K562 (cell line): ENCODE measurements around the gene ZC3H10. TPM values are rescaled to one million over a fixed set of nuclear protein-coding genes. Genes with fewer than 3 reads are reported as not detected.

Experiments used
- ATAC-seq: fragments of 200-7000 bp; cut with Tn5 transposase; 3 replicates; pipeline ENCODE4 v1.9.1; 2020; ENCODE audit warnings: moderate library complexity
- BruUV-seq: library from RNA; stranded (reverse); fragments of 400-500 nt; replicated peaks from 2 replicates; lab custom pipeline; 2021; lab: Mats Ljungman, UMichigan
- CTCF ChIA-PET: fragments of 300-600 bp; formaldehyde crosslinking; extraction: SDS; loops from one replicate; lab custom pipeline; 2021; ENCODE audit warnings: low intra/inter-chr PET ratio; lab: Yijun Ruan, JAX
- POLR2A ChIA-PET: fragments of 300-600, 350-650 bp; sonication (Branson Sonifier 250); formaldehyde crosslinking; extraction: SDS; loops from one replicate; lab custom pipeline; 2021; ENCODE audit warnings: antibody characterized with exemption, inconsistent platforms; lab: Yijun Ruan, JAX
- DNase-seq, 4 experiments: peaks; one replicate each; pipeline versions ENCODE4 v3.0.0 to v3.0.0-alpha.2; 2011 to 2018; ENCODE audit warnings: low spot score in 3 of 4, mixed read lengths in 3 of 4; ENCODE audit errors: extremely low read depth in 1 of 4
- FAIRE-seq: peaks from 2 replicates; lab custom pipeline; 2011; peaks lifted over from hg19 to GRCh38; lab: Jason Lieb, UNC
- H2AFZ ChIP-seq: 2 replicates; pipeline ENCODE4 v1.6.0; 2011; ENCODE audit warnings: low read depth, low read length, control low read depth, inconsistent platforms
- H3K27ac ChIP-seq: fragments of 200-600 bp; 3 replicates; pipeline ENCODE4 v1.8.0; 2011; ENCODE audit warnings: low read depth, mild to moderate bottlenecking, control low read depth, inconsistent platforms, low read length, moderate library complexity, mixed read lengths; ENCODE audit errors: extremely low read depth
- H3K27me3 ChIP-seq, 2 experiments: fragments of 300-600 bp in 1 of 2; 2 replicates in 1 of 2; 3 replicates in 1 of 2; pipeline versions ENCODE4 v1.6.0 to v1.8.0; 2011; ENCODE audit warnings: inconsistent platforms in 2 of 2, low read length in 2 of 2, mild to moderate bottlenecking in 1 of 2, mixed read lengths in 1 of 2, moderate library complexity in 1 of 2; ENCODE audit not compliant: control insufficient read depth in 2 of 2, insufficient read depth in 2 of 2
- H3K36me3 ChIP-seq: fragments of 300-600 bp; 3 replicates; pipeline ENCODE4 v1.8.0; 2011; ENCODE audit warnings: mild to moderate bottlenecking, low read length, inconsistent platforms; ENCODE audit not compliant: control insufficient read depth, insufficient read depth
- H3K4me1 ChIP-seq, 2 experiments: fragments of 200-600 bp in 1 of 2; replicated peaks in 1 of 2; 2 replicates in 1 of 2; 3 replicates in 1 of 2; pipeline versions ENCODE4 v1.5.1 to v1.8.0; 2011; ENCODE audit warnings: inconsistent platforms in 2 of 2, low read length in 2 of 2, mild to moderate bottlenecking in 1 of 2, mixed read lengths in 1 of 2, moderate library complexity in 1 of 2; ENCODE audit not compliant: control insufficient read depth in 2 of 2, insufficient read depth in 2 of 2
- H3K4me2 ChIP-seq: 2 replicates; pipeline ENCODE4 v1.6.1; 2011; ENCODE audit warnings: low read length, control low read depth, inconsistent platforms, mixed read lengths; ENCODE audit not compliant: insufficient read depth
- H3K4me3 ChIP-seq: fragments of 200-600 bp; sonication (generic), shearing (Covaris generic); 2 replicates; pipeline ENCODE4 v1.5.1; 2016; ENCODE audit warnings: control low read depth, inconsistent platforms
- H3K79me2 ChIP-seq: fragments of 200-600 bp; 3 replicates; pipeline ENCODE4 v1.8.0; 2011; ENCODE audit warnings: low read length, inconsistent platforms; ENCODE audit not compliant: control insufficient read depth, insufficient read depth
- H3K9ac ChIP-seq, 2 experiments: 2 replicates each; pipeline versions ENCODE4 v1.6.0 to v1.6.1; 2011; ENCODE audit warnings: low read depth in 2 of 2, low read length in 2 of 2, control low read depth in 1 of 2, inconsistent platforms in 1 of 2, mild to moderate bottlenecking in 1 of 2, mixed read lengths in 1 of 2; ENCODE audit not compliant: insufficient read depth in 1 of 2
- H3K9me1 ChIP-seq: one replicate; pipeline ENCODE4 v1.6.0; 2011; ENCODE audit warnings: inconsistent platforms, mild to moderate bottlenecking, low read length, moderate library complexity; ENCODE audit not compliant: control insufficient read depth, insufficient read depth
- H3K9me3 ChIP-seq: replicated peaks from 2 replicates; pipeline ENCODE4 v1.5.1; 2011; ENCODE audit warnings: low read depth, low read length, inconsistent platforms; ENCODE audit not compliant: control insufficient read depth, insufficient read depth
- H4K20me1 ChIP-seq: replicated peaks from 2 replicates; pipeline ENCODE4 v1.6.1; 2011; ENCODE audit warnings: low read length, inconsistent platforms, mixed read lengths; ENCODE audit not compliant: control insufficient read depth, insufficient read depth
- BRD9 ChIP-seq: fragments of 450-650 bp; IDR thresholded peaks from 2 replicates; pipeline ENCODE4 v1.6.1; 2018; ENCODE audit warnings: low read depth; ENCODE audit not compliant: partially characterized antibody
- MEIS2 ChIP-seq: fragments of 450-650 bp; IDR thresholded peaks from 2 replicates; pipeline ENCODE4 v1.6.1; 2014; ENCODE audit warnings: mild to moderate bottlenecking; ENCODE audit not compliant: partially characterized antibody
- NR4A1 ChIP-seq, 2 experiments: fragments of 250-450 bp in 1 of 2; fragments of 450-650 bp in 1 of 2; sonication (Bioruptor Pico) in 1 of 2; IDR thresholded peaks; 2 replicates each; pipeline versions ENCODE4 v1.4.0 to v1.6.1; 2016 to 2020; ENCODE audit warnings: mild to moderate bottlenecking in 2 of 2, missing compliant biosample characterization in 1 of 2, missing genetic modification characterization in 1 of 2, moderate library complexity in 1 of 2
- RBFOX2 ChIP-seq: fragments of 200-400 bp; formaldehyde crosslinking; IDR thresholded peaks from 2 replicates; pipeline ENCODE4 v1.6.1; 2017; ENCODE audit warnings: low read depth, mild to moderate bottlenecking, low read length, moderate library complexity
- WGBS: fragments of 100-300 bp; shearing (Covaris generic); methylation state at CpG from one replicate; pipeline ENCODE4 v1.1.6; 2016; ENCODE audit warnings: low coverage, mixed read lengths; ENCODE audit not compliant: insufficient coverage; ENCODE audit errors: missing lambda C conversion rate; 5-methylcytosine and 5-hydroxymethylcytosine counted together
- in situ Hi-C: fragments of 300-500 bp; cut with MboI; formaldehyde crosslinking; loops from 4 replicates; pipeline ENCODE4 v1.15.0; 2018; ENCODE audit warnings: inconsistent platforms, mixed read lengths
- intact Hi-C: fragments of 100-400 bp; cut with micrococcal nuclease; formaldehyde crosslinking; loops from 2 replicates; pipeline ENCODE4 v1.14.2; 2022
- polyA plus RNA-seq, 8 experiments: library from polyadenylated mRNA; depleted of rRNA in 4 of 8; stranded (reverse) in 5 of 8; unstranded in 3 of 8; fragments of >200 nt; fragmentation: Nextera tagmentation in 2 of 8; fragmentation: Illumina TruSeq in 1 of 8; extraction: Ambion mirVana in 2 of 8; extraction: Trizol in 1 of 8; gene quantifications; 2 replicates each; pipeline versions ENCODE4 v1.2.1 to v1.2.3, GENCODE V29; 2011 to 2014; ENCODE audit warnings: inconsistent platforms in 1 of 8, missing spikeins in 1 of 8
- total RNA-seq, 7 experiments: library from RNA; depleted of rRNA in 6 of 7; stranded (reverse); fragments of >200 nt in 6 of 7; fragmentation: Illumina TruSeq in 2 of 7; extraction: Trizol in 2 of 7; gene quantifications; 2 replicates each; pipeline versions ENCODE4 v1.2.1 to v1.2.3, GENCODE V29; 2011 to 2021; ENCODE audit warnings: low replicate concordance in 1 of 7
- TF ChIP-seq, protein P1 (sequence below): fragments of 250-450 bp; sonication (Bioruptor Pico); IDR thresholded peaks from 2 replicates; pipeline ENCODE4 v1.5.0; 2020; ENCODE audit warnings: mild to moderate bottlenecking, borderline replicate concordance
- TF ChIP-seq, protein P2 (sequence below): IDR thresholded peaks from 2 replicates; pipeline ENCODE4 v1.6.1; 2014; ENCODE audit warnings: antibody characterized with exemption
- TF ChIP-seq, protein P3 (sequence below), 3 experiments: IDR thresholded peaks in 2 of 3; conservative IDR thresholded peaks in 1 of 3; 2 replicates each; pipeline ENCODE4 v1.5.1; 2011 to 2012; ENCODE audit warnings: low read length in 3 of 3, mild to moderate bottlenecking in 3 of 3, control low read depth in 2 of 3, improper control_type of control experiment in 1 of 3, inconsistent platforms in 1 of 3, low read depth in 1 of 3, mixed read lengths in 1 of 3, moderate library complexity in 1 of 3; ENCODE audit not compliant: insufficient read depth in 2 of 3
- TF ChIP-seq, protein P4 (sequence below): fragments of 250-450 bp; sonication (Bioruptor Pico); IDR thresholded peaks from 2 replicates; pipeline ENCODE4 v1.8.0; 2021; ENCODE audit warnings: borderline replicate concordance, mild to moderate bottlenecking, moderate library complexity; ENCODE audit not compliant: poor library complexity, severe bottlenecking

ZC3H10 gene
- total and polyA plus RNA-seq, 9 of the 15 experiments (the other 6 are each of a cell fraction or from before 2014, with no cell fraction given), result 0.31 to 4.1 (median 1.6) TPM

DNA sequence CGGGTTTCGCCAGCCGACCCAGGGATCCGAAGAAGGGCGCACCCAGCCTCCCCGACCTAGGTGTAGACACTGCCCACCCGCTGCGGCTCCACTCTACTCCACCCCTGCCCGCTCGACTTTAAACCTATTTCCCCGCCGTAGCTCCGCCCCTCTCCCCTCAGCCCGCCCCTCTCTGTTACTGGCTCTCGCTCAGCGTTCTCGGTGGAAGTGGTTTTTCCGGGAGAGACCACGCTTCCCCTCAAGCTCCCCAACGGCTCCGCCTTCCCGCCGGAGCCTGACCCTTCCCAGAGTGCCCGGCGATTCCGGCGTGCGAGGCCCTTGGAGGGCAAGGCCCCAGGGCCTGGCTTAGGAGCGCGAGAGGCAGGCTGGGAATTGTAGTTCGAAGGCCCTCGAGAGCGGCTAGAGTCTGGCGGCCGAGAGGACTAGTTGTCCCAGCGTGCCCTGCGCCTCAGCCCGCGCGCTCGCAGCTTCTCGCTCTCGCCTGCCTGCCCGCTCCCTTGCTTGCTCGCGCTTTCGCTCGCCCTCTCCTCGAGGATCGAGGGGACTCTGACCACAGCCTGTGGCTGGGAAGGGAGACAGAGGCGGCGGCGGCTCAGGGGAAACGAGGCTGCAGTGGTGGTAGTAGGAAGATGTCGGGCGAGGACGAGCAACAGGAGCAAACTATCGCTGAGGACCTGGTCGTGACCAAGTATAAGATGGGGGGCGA, 13.8 kb upstream of the ZC3H10 start, which contains the start of gene PA2G4 (continued):
- TF ChIP-seq, protein P1, sequence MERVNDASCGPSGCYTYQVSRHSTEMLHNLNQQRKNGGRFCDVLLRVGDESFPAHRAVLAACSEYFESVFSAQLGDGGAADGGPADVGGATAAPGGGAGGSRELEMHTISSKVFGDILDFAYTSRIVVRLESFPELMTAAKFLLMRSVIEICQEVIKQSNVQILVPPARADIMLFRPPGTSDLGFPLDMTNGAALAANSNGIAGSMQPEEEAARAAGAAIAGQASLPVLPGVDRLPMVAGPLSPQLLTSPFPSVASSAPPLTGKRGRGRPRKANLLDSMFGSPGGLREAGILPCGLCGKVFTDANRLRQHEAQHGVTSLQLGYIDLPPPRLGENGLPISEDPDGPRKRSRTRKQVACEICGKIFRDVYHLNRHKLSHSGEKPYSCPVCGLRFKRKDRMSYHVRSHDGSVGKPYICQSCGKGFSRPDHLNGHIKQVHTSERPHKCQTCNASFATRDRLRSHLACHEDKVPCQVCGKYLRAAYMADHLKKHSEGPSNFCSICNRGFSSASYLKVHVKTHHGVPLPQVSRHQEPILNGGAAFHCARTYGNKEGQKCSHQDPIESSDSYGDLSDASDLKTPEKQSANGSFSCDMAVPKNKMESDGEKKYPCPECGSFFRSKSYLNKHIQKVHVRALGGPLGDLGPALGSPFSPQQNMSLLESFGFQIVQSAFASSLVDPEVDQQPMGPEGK (CRISPR knock-in tag), result no peak
- TF ChIP-seq NR4A1 (CRISPR knock-in tag; IDR thresholded peaks at IDR 0.05) (no peak), NR4A1 (tag; IDR thresholded peaks at IDR 0.05) (no peak), MEIS2 (no peak)

DNA sequence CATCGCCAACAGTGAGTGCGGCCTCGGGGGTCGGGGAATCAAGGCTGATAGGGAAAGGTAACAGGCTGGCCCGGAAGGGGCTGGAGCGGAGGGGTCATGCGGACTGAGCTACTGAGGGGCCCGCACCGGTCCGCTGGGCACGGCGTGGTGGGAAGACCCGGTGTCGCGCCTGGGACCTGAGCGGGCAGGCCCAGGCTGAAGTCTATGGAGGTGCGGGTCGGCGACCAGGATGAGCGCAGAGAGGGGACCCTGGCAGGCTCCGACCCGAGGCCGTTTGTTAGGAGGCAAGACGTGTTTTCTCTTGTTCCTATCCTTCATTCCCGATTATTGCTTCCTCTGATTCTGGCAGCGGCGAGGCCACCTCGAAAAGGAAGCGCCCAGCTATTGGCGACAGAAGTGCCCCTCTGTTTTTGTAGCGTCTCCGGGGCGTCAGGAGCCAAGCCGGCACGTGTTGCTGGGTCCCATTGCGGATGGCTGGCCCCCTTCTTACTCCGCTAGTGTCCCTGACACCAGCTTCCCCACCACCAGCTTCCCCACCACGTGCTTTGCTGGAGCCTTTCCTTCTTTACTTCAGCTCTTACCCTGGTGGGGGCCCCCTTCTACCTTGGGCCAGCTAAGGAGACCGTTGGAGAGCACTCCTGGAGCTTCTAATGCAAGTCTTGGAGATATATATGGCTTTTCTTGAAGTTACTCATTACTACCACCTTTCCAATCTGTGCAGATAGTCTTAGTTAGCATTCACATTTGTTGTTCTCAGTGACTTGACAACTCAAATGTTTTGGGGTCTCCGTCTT, 13.1 kb upstream of the ZC3H10 start:
- ATAC-seq (peak; percentile 57), DNase-seq (peak; percentile 57 to 72 (median 70)), FAIRE-seq (peak; percentile 26)
- POLR2A ChIA-PET, result interaction anchor here (0.8 to 7.8 kb wide), 11 partner anchors 8 to 621 kb away, joined by 3 to 125 read pairs (median 5); partner anchors contain the start of genes ESYT1, RPL41 and ZC3H10
- peaks cover 11 to 25% of the 10 kb centered on the region in 2 experiments; a peak in 4 of 5 replicates for H3K4me1 ChIP-seq
- H2AFZ ChIP-seq, result peak overlapping the region; percentile 77
- in situ Hi-C loops, result no loop called here
- peak overlapping the region; percentile 98 to 99 for H3K9ac ChIP-seq
- peak overlapping the region; percentile 99 for H3K27ac ChIP-seq
- peaks cover 10% of the 10 kb centered on the region for H4K20me1 ChIP-seq
- intact Hi-C loops, result loop anchor here (2.0 kb wide), 1 partner anchor 22 kb away; no protein-coding TSS in a partner anchor
- CTCF ChIA-PET, result interaction anchor here (0.7 kb wide), 1 partner anchor 21 kb away, joined by 3 read pairs; no protein-coding TSS in a partner anchor
- peak overlapping the region; percentile 99 for H3K4me2 ChIP-seq
- H3K4me3 ChIP-seq, result peak overlapping the region; percentile 97
- under 1% methylated on average over 40 of the region's 40 CpGs for WGBS
- H3K9me3 ChIP-seq, result 0 out of 2 replicates have a peak, but pooled peaks cover 5% of the 10 kb centered on the region
- H3K27me3 ChIP-seq, result no peaks in the 10 kb centered on the region
- H3K36me3 ChIP-seq, result peaks cover 49% of the 10 kb centered on the region
- no TSS peak for BruUV-seq
- peaks cover 47% of the 10 kb centered on the region for H3K79me2 ChIP-seq
- H3K9me1 ChIP-seq, result no peaks in the 10 kb centered on the region
- peak; percentile 16 for TF ChIP-seq BRD9
- TF ChIP-seq, protein P2, sequence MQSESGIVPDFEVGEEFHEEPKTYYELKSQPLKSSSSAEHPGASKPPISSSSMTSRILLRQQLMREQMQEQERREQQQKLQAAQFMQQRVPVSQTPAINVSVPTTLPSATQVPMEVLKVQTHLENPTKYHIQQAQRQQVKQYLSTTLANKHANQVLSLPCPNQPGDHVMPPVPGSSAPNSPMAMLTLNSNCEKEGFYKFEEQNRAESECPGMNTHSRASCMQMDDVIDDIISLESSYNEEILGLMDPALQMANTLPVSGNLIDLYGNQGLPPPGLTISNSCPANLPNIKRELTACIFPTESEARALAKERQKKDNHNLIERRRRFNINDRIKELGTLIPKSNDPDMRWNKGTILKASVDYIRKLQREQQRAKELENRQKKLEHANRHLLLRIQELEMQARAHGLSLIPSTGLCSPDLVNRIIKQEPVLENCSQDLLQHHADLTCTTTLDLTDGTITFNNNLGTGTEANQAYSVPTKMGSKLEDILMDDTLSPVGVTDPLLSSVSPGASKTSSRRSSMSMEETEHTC, result peak; percentile 47; the same call in 1 of the 2 replicates
- TF ChIP-seq, protein P3, sequence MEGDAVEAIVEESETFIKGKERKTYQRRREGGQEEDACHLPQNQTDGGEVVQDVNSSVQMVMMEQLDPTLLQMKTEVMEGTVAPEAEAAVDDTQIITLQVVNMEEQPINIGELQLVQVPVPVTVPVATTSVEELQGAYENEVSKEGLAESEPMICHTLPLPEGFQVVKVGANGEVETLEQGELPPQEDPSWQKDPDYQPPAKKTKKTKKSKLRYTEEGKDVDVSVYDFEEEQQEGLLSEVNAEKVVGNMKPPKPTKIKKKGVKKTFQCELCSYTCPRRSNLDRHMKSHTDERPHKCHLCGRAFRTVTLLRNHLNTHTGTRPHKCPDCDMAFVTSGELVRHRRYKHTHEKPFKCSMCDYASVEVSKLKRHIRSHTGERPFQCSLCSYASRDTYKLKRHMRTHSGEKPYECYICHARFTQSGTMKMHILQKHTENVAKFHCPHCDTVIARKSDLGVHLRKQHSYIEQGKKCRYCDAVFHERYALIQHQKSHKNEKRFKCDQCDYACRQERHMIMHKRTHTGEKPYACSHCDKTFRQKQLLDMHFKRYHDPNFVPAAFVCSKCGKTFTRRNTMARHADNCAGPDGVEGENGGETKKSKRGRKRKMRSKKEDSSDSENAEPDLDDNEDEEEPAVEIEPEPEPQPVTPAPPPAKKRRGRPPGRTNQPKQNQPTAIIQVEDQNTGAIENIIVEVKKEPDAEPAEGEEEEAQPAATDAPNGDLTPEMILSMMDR (IDR thresholded peaks at IDR 0.05 in 2 of 3, conservative IDR thresholded peaks at IDR 0.05 in 1 of 3; ENCODE audit: insufficient read depth in 2 of 3, low read depth in 1 of 3, low read length in 3 of 3), result peak; percentile 19 to 28 (median 24); a peak in 1 of 6 replicates
- peak; percentile 80 for TF ChIP-seq RBFOX2
- TF ChIP-seq, protein P4, sequence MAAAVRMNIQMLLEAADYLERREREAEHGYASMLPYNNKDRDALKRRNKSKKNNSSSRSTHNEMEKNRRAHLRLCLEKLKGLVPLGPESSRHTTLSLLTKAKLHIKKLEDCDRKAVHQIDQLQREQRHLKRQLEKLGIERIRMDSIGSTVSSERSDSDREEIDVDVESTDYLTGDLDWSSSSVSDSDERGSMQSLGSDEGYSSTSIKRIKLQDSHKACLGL (CRISPR knock-in tag), result peak; percentile 44
